GM19395 (cell line): ENCODE data around the gene SOSTDC1.
"Not testable (repeated sequence)": the region's sequence is repeated elsewhere in the genome, so short reads cannot be mapped to it uniquely, and the experiment has no call there.

Source experiments
- ATAC-seq: cut with Tn5 transposase; IDR thresholded peaks from one replicate; pipeline ENCODE4 v1.9.1; 2021; ENCODE audit warnings: mild to moderate bottlenecking, moderate library complexity; ENCODE audit not compliant: unreplicated experiment

Gene SOSTDC1

GRCh38 chr7:16465469-16466361 lies at the start of gene SOSTDC1:
Gene SOSTDC1 (minus strand): TSS chr7:16465738. CDS start chr7:16465668, 70 bp downstream.
- no peak for ATAC-seq

GRCh38 chr7:16514729-16515128 lies 49.2 kb upstream of the SOSTDC1 start:
- no peak for ATAC-seq

GRCh38 chr7:16514271-16514670 lies 48.7 kb upstream of the SOSTDC1 start:
- ATAC-seq: no peak

- ATAC-seq: no peak
These were observed 46.6 kb upstream of the SOSTDC1 start for GRCh38 chr7:16512097-16512496.

GRCh38 chr7:16511314-16511713 lies 45.8 kb upstream of the SOSTDC1 start:
- ATAC-seq: no peak

- no peak for ATAC-seq
These were observed 44.3 kb upstream of the SOSTDC1 start for GRCh38 chr7:16509829-16510228.

- not testable (repeated sequence) for ATAC-seq
These were observed 40.9 kb upstream of the SOSTDC1 start for GRCh38 chr7:16506422-16506821.

- ATAC-seq: no peak
These were observed 38.5 kb upstream of the SOSTDC1 start for GRCh38 chr7:16504019-16504418.

- no peak for ATAC-seq
These were observed 36.8 kb upstream of the SOSTDC1 start for GRCh38 chr7:16502303-16502702.

- ATAC-seq: no peak
These were observed 32.6 kb upstream of the SOSTDC1 start for GRCh38 chr7:16498122-16498521.

- ATAC-seq: no peak
These were observed 29.6 kb upstream of the SOSTDC1 start for GRCh38 chr7:16494955-16495719.

GRCh38 chr7:16494551-16494950 lies 29.0 kb upstream of the SOSTDC1 start:
- ATAC-seq: no peak

- no peak for ATAC-seq
These were observed 27.7 kb upstream of the SOSTDC1 start for GRCh38 chr7:16493266-16493665.

- ATAC-seq: no peak
These were observed 27.1 kb upstream of the SOSTDC1 start for GRCh38 chr7:16492513-16493062.

GRCh38 chr7:16491148-16491547 lies 25.6 kb upstream of the SOSTDC1 start:
- no peak for ATAC-seq

- no peak for ATAC-seq
These were observed 19.1 kb upstream of the SOSTDC1 start for GRCh38 chr7:16484453-16485158.

GRCh38 chr7:16479591-16479990 lies 14.1 kb upstream of the SOSTDC1 start:
- no peak for ATAC-seq

- ATAC-seq: no peak
These were observed 13.6 kb upstream of the SOSTDC1 start for GRCh38 chr7:16479161-16479560.

- ATAC-seq: no peak
These were observed 6.4 kb upstream of the SOSTDC1 start for GRCh38 chr7:16471933-16472332.

GRCh38 chr7:16463949-16464715 lies 1.4 kb downstream of the SOSTDC1 start:
- ATAC-seq: no peak
